ENCODE measurements around the gene SLC22A12.

Gene SLC22A12

DNA sequence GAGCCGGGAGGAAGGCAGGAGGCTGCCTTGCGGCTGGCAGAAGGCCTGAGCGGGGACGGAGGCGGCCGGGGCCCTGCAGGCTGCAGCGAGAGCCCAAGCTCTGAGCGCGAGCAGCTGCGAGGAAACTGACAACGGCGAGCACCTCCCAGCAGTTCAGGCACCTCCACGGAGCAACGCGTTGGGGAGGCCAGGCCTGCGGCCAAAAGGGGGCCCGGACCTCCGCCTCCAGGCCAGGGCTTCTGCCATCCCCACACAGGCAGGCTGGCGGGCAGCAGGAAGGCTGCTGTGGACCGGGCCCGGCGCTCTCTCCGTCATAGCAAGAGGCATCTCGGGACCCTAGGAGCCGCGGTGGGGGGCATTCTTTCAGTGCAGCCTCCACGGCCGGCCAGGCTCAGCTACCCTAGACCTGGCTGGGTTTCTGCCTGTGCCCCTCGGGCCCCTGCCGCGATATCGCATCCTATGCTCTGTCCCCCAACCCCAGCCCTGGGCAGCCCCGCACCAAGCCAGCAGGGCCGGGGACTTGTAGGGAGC lies 22.9 kb upstream of the SLC22A12 start:
- TF ChIP-seq CREB1 (IDR thresholded peaks at IDR 0.05; ENCODE audit: low read depth) (no peak), RAD21 (IDR thresholded peaks at IDR 0.05; ENCODE audit: low read depth) (no peak), EP300 (IDR thresholded peaks at IDR 0.05; ENCODE audit: borderline replicate concordance) (no peak), EGR1 (IDR thresholded peaks at IDR 0.05) (no peak), NFIC (IDR thresholded peaks at IDR 0.05) (no peak), CEBPB (IDR thresholded peaks at IDR 0.05) (no peak), TEAD4 (IDR thresholded peaks at IDR 0.05) (no peak), FOXM1 (IDR thresholded peaks at IDR 0.05; ENCODE audit: borderline replicate concordance, low read depth) (no peak)
- TF ChIP-seq, protein P1, sequence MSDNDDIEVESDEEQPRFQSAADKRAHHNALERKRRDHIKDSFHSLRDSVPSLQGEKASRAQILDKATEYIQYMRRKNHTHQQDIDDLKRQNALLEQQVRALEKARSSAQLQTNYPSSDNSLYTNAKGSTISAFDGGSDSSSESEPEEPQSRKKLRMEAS (IDR thresholded peaks at IDR 0.05) = no peak

DNA sequence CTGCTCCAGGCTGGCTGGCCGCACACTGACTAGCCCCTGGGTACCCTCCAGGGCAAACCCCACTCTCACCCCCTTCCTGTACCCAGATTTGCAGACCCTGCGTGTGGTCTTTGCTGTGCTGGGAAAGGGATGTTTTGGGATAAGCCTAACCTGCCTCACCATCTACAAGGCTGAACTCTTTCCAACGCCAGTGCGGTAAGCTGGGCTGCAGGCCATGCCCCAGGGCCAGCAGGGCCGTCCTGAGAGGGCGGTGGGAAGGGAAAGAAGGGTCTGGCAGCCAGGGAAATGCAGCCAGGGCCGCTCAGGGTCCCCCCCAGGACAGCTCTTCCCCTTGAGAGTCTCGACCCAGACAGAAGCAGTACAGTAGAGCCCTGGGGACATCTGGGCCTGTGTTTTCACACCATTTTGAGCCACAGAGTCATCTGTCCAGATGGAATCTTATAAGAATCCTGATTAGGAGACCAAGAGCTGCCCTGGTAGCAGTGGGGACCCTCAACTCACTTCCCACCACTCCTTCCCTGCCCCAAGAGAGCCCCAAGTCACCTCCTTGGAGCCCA lies 22.4 kb upstream of the SLC22A12 start:
- TF ChIP-seq, protein P2, sequence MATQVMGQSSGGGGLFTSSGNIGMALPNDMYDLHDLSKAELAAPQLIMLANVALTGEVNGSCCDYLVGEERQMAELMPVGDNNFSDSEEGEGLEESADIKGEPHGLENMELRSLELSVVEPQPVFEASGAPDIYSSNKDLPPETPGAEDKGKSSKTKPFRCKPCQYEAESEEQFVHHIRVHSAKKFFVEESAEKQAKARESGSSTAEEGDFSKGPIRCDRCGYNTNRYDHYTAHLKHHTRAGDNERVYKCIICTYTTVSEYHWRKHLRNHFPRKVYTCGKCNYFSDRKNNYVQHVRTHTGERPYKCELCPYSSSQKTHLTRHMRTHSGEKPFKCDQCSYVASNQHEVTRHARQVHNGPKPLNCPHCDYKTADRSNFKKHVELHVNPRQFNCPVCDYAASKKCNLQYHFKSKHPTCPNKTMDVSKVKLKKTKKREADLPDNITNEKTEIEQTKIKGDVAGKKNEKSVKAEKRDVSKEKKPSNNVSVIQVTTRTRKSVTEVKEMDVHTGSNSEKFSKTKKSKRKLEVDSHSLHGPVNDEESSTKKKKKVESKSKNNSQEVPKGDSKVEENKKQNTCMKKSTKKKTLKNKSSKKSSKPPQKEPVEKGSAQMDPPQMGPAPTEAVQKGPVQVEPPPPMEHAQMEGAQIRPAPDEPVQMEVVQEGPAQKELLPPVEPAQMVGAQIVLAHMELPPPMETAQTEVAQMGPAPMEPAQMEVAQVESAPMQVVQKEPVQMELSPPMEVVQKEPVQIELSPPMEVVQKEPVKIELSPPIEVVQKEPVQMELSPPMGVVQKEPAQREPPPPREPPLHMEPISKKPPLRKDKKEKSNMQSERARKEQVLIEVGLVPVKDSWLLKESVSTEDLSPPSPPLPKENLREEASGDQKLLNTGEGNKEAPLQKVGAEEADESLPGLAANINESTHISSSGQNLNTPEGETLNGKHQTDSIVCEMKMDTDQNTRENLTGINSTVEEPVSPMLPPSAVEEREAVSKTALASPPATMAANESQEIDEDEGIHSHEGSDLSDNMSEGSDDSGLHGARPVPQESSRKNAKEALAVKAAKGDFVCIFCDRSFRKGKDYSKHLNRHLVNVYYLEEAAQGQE (IDR thresholded peaks at IDR 0.05; ENCODE audit: low read depth) = no peak
- TF ChIP-seq EP300 (IDR thresholded peaks at IDR 0.05; ENCODE audit: borderline replicate concordance) (no peak), TAF1 (IDR thresholded peaks at IDR 0.05; ENCODE audit: low read depth) (no peak), CREB1 (IDR thresholded peaks at IDR 0.05; ENCODE audit: low read depth) (no peak), EGR1 (IDR thresholded peaks at IDR 0.05) (no peak), RAD21 (IDR thresholded peaks at IDR 0.05; ENCODE audit: low read depth) (no peak), NFIC (IDR thresholded peaks at IDR 0.05) (no peak)

DNA sequence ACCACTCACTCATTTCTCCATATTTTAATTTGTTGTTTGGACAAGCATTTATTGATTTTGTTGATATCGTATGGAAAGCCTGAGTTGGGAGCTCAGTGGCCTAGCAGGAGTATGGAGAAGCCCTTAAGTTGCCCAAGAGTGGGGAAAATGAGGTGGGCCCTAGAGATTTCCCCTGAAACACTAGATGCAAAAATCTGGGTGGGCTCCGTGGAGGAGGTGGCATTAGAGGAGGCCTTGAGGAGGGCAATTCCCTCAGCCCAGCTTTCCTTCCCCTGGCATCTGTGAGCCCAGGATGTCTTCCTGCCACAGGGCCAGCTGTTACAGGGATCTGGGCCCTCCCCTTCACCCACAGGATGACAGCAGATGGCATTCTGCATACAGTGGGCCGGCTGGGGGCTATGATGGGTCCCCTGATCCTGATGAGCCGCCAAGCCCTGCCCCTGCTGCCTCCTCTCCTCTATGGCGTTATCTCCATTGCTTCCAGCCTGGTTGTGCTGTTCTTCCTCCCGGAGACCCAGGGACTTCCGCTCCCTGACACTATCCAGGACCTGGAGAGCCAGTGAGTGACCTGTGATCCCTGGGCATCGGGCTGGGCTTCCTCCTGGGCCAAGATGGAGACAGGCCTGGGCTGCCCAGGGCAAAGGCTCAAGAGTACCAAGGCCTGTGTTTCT lies 21.6 kb upstream of the SLC22A12 start:
- TF ChIP-seq, protein P1 (IDR thresholded peaks at IDR 0.05) = no peak
- no peak for TF ChIP-seq TCF12 (IDR thresholded peaks at IDR 0.05; ENCODE audit: low read depth)
- TF ChIP-seq TEAD4 (IDR thresholded peaks at IDR 0.05) = no peak
- TF ChIP-seq RAD21 (IDR thresholded peaks at IDR 0.05; ENCODE audit: low read depth) = no peak
- TF ChIP-seq CEBPB (IDR thresholded peaks at IDR 0.05) = no peak
- TF ChIP-seq EGR1 (IDR thresholded peaks at IDR 0.05) = no peak
- no peak for TF ChIP-seq CREB1 (IDR thresholded peaks at IDR 0.05; ENCODE audit: low read depth)

DNA sequence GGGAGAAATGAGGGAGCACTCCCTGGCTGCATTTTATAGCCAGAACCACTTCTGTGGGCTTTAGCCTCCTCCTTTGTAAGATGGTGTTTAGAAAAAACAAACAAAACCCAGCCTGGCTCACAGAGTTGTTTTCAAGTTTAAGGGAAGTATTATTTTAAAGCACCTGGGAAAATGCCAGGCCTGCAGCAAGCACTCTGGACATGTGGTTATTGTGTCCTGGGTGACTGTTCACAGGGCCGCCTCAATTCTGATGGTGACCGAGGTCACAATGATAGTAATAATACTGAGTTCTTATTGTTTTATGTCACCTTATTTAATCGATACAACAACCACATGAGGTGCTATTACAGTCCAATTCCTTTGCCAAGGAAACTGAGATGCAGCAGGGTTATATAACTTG lies 20.7 kb upstream of the SLC22A12 start:
- TF ChIP-seq EGR1 (IDR thresholded peaks at IDR 0.05) = no peak

DNA sequence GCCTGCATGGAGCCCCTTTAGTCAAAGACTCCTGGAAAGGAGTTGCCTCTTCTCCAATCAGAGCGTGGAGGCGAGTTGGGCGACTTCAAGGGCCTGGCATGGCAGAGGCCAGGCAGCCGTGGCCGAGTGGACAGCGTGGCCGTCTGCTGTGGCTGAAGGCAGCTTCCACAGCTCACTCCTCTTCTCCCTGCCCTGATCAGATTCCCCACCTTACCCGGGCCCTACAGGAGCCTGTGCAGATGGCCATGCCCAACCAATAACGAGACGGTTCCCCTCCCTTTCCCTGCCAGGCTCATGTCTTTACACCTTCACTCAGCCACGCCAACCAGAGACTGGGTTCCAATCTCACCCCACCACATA lies 20.0 kb upstream of the SLC22A12 start:
- TF ChIP-seq CEBPB (IDR thresholded peaks at IDR 0.05) = no peak
- TF ChIP-seq EP300 (IDR thresholded peaks at IDR 0.05; ENCODE audit: borderline replicate concordance) = no peak
- TF ChIP-seq, protein P1 (IDR thresholded peaks at IDR 0.05) = no peak

DNA sequence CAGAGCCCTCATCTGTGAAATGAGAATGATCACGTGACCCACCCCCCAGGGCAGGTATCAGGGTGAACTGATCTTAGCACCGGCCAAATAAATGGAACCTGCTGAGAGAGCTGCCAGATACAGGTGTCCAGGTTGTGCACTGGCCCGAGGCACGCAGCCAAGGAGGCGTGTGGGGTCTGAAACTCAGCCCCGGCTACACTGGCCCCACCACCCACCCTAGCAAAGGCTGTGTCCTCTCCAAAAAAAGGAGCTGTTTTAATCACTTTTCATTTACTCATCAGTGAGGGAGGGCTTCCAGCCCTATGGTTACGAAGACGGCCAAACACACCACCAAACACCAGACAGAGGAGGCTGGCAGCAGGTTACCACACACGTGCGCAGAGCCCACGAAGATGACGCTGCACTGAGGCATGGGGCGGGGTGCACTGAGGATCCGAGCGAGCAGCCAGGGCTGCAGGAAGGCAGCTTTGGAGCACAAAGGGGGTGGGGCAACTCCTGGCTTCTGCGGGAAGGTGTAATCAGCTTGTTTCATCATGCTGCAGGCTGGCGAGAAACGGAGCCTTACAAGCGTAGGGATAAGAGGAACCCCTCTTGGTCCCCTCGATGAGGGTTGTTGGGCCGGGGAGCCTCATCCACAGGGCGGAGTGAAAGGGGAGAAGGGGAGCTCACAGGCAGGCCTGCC lies 19.5 kb upstream of the SLC22A12 start:
- TF ChIP-seq CEBPB (IDR thresholded peaks at IDR 0.05) = no peak
- TF ChIP-seq ZBTB7A (IDR thresholded peaks at IDR 0.05; ENCODE audit: low read depth) = no peak
- TF ChIP-seq FOXM1 (IDR thresholded peaks at IDR 0.05; ENCODE audit: borderline replicate concordance, low read depth) = no peak
- TF ChIP-seq, protein P3, sequence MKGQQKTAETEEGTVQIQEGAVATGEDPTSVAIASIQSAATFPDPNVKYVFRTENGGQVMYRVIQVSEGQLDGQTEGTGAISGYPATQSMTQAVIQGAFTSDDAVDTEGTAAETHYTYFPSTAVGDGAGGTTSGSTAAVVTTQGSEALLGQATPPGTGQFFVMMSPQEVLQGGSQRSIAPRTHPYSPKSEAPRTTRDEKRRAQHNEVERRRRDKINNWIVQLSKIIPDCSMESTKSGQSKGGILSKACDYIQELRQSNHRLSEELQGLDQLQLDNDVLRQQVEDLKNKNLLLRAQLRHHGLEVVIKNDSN (IDR thresholded peaks at IDR 0.05) = peak; percentile 48

DNA sequence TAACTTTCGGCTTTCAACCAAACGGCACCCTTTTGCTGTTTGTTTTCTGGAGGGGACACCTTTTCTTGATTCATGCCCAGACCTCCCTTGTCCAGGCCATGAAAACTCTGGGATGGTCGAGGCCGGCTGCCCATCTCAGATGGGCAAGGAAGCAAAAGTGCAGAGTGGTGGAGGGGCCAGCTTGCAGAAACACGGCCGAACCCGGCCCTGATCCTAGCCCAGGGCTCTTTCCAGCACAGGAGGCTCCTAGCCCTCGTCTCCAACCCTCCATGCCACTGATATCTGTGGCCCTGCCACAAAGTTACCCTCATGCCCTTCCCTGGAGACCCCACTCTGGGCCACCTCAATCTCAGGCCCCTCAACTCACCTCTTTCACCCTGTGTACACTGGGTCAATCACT lies 18.9 kb upstream of the SLC22A12 start:
- TF ChIP-seq TEAD4 (IDR thresholded peaks at IDR 0.05) (no peak), NFIC (IDR thresholded peaks at IDR 0.05) (no peak), TCF12 (IDR thresholded peaks at IDR 0.05; ENCODE audit: low read depth) (no peak)

DNA sequence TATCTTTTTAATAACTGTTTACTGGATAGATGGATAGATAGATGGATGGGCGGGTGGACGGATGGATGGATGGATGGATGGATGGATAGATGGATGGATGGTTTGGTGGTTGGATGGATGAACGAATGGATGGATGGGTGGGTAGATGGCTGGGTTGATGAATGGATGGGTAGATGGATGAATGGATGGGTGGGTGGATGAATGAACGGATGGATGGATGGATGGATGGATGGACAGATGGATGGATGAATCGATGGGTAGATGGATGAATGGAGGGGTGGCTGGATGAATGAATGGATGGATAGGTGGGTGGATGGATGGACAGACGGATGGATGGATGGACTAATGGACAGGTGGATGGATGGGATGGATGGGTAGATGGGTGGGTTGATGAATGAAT lies 13.8 kb upstream of the SLC22A12 start:
- TF ChIP-seq TAF1 (IDR thresholded peaks at IDR 0.05; ENCODE audit: low read depth) (no peak), RAD21 (IDR thresholded peaks at IDR 0.05; ENCODE audit: low read depth) (no peak), EGR1 (IDR thresholded peaks at IDR 0.05) (no peak)
- TF ChIP-seq, protein P2 (IDR thresholded peaks at IDR 0.05; ENCODE audit: low read depth) = no peak
- TF ChIP-seq, protein P1 (IDR thresholded peaks at IDR 0.05) = no peak
